ENCODE data around the gene PRR18. TPM values are rescaled to one million over a fixed set of nuclear protein-coding genes. Genes with fewer than 3 reads are reported as not detected.

Gene PRR18
- total and polyA plus RNA-seq, 2 of the 8 experiments (the other 6 are each of a cell fraction or from before 2014, with no cell fraction given), result 0.08 to 0.19 TPM

DNA sequence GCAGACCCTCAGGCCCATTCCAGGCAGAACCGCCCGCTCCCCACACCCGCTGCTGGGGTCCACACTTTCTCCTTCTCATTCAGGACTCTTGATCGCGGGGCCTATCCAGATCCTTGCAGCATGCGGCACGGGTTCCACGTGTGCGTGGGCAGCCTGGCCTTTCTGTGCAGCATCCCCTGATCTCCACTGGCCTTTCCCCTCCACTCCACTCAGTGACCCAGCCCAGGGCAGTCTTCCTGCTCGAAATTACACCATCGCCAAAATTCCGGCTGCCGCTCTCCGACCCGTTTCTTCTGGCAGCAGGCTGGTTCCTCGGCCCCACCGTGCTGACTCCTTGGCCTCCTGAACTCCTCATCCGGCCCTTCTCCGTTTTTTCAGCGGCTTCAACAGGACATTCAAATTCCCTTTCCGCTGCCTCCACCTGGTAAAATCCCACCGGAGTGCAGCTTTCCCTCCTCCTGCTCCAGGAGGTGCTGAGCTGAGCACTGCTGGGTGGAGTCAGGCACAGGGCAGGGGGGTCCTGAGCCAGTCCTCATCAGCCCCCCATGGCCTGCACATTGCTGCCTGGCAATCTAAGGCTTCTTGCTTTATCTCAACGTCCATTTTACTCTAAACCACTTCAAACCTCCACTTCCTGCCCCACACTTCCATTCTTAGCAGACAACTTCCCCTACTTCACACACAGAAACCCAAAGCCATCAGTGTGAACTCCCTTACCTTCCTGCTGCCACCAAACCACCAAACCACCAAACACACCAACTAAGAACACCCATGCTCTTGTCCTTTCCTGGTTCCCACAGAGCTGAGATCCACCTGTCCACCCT lies 25.2 kb upstream of the PRR18 start (continued):
- TF ChIP-seq, protein P1, sequence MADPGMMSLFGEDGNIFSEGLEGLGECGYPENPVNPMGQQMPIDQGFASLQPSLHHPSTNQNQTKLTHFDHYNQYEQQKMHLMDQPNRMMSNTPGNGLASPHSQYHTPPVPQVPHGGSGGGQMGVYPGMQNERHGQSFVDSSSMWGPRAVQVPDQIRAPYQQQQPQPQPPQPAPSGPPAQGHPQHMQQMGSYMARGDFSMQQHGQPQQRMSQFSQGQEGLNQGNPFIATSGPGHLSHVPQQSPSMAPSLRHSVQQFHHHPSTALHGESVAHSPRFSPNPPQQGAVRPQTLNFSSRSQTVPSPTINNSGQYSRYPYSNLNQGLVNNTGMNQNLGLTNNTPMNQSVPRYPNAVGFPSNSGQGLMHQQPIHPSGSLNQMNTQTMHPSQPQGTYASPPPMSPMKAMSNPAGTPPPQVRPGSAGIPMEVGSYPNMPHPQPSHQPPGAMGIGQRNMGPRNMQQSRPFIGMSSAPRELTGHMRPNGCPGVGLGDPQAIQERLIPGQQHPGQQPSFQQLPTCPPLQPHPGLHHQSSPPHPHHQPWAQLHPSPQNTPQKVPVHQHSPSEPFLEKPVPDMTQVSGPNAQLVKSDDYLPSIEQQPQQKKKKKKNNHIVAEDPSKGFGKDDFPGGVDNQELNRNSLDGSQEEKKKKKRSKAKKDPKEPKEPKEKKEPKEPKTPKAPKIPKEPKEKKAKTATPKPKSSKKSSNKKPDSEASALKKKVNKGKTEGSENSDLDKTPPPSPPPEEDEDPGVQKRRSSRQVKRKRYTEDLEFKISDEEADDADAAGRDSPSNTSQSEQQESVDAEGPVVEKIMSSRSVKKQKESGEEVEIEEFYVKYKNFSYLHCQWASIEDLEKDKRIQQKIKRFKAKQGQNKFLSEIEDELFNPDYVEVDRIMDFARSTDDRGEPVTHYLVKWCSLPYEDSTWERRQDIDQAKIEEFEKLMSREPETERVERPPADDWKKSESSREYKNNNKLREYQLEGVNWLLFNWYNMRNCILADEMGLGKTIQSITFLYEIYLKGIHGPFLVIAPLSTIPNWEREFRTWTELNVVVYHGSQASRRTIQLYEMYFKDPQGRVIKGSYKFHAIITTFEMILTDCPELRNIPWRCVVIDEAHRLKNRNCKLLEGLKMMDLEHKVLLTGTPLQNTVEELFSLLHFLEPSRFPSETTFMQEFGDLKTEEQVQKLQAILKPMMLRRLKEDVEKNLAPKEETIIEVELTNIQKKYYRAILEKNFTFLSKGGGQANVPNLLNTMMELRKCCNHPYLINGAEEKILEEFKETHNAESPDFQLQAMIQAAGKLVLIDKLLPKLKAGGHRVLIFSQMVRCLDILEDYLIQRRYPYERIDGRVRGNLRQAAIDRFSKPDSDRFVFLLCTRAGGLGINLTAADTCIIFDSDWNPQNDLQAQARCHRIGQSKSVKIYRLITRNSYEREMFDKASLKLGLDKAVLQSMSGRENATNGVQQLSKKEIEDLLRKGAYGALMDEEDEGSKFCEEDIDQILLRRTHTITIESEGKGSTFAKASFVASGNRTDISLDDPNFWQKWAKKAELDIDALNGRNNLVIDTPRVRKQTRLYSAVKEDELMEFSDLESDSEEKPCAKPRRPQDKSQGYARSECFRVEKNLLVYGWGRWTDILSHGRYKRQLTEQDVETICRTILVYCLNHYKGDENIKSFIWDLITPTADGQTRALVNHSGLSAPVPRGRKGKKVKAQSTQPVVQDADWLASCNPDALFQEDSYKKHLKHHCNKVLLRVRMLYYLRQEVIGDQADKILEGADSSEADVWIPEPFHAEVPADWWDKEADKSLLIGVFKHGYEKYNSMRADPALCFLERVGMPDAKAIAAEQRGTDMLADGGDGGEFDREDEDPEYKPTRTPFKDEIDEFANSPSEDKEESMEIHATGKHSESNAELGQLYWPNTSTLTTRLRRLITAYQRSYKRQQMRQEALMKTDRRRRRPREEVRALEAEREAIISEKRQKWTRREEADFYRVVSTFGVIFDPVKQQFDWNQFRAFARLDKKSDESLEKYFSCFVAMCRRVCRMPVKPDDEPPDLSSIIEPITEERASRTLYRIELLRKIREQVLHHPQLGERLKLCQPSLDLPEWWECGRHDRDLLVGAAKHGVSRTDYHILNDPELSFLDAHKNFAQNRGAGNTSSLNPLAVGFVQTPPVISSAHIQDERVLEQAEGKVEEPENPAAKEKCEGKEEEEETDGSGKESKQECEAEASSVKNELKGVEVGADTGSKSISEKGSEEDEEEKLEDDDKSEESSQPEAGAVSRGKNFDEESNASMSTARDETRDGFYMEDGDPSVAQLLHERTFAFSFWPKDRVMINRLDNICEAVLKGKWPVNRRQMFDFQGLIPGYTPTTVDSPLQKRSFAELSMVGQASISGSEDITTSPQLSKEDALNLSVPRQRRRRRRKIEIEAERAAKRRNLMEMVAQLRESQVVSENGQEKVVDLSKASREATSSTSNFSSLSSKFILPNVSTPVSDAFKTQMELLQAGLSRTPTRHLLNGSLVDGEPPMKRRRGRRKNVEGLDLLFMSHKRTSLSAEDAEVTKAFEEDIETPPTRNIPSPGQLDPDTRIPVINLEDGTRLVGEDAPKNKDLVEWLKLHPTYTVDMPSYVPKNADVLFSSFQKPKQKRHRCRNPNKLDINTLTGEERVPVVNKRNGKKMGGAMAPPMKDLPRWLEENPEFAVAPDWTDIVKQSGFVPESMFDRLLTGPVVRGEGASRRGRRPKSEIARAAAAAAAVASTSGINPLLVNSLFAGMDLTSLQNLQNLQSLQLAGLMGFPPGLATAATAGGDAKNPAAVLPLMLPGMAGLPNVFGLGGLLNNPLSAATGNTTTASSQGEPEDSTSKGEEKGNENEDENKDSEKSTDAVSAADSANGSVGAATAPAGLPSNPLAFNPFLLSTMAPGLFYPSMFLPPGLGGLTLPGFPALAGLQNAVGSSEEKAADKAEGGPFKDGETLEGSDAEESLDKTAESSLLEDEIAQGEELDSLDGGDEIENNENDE (IDR thresholded peaks at IDR 0.05; ENCODE audit: insufficient replicate concordance, low read length), result no peak
- no peak for TF ChIP-seq TBP (IDR thresholded peaks at IDR 0.05; ENCODE audit: low read depth, low read length)
- no peak for TF ChIP-seq TCF12 (IDR thresholded peaks at IDR 0.05; ENCODE audit: low read depth, low read length)
- no peak for TF ChIP-seq JUND (IDR thresholded peaks at IDR 0.05; ENCODE audit: low read length)
- TF ChIP-seq, protein P2, sequence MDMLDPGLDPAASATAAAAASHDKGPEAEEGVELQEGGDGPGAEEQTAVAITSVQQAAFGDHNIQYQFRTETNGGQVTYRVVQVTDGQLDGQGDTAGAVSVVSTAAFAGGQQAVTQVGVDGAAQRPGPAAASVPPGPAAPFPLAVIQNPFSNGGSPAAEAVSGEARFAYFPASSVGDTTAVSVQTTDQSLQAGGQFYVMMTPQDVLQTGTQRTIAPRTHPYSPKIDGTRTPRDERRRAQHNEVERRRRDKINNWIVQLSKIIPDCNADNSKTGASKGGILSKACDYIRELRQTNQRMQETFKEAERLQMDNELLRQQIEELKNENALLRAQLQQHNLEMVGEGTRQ (IDR thresholded peaks at IDR 0.05; ENCODE audit: low read length), result no peak
- no peak for TF ChIP-seq MAFK (IDR thresholded peaks at IDR 0.05; ENCODE audit: low read depth, low read length)
- TF ChIP-seq CREB1 (IDR thresholded peaks at IDR 0.05), result no peak
- TF ChIP-seq CHD2 (IDR thresholded peaks at IDR 0.05; ENCODE audit: low read length), result no peak
- TF ChIP-seq POLR2AphosphoS5 (IDR thresholded peaks at IDR 0.05; ENCODE audit: low read depth, low read length), result no peak
- no peak for TF ChIP-seq GTF2F1 (IDR thresholded peaks at IDR 0.05; ENCODE audit: borderline replicate concordance, low read depth, low read length)

All from H1 (cell line).